ENCODE measurements around the gene CEBPZ.
"Not testable (repeated sequence)": the region's sequence is repeated elsewhere in the genome, so short reads cannot be mapped to it uniquely, and the experiment has no call there.

CEBPZ gene

GRCh38 chr2:37219046-37219445 lies 12.3 kb downstream of the CEBPZ start:
- no peak for DNase-seq

- no peak for DNase-seq
Measured at GRCh38 chr2:37215250-37215649, 16.1 kb downstream of the CEBPZ start.

GRCh38 chr2:37211939-37212338 lies 19.5 kb downstream of the CEBPZ start:
- DNase-seq, result no peak

- DNase-seq, result no peak
Measured at GRCh38 chr2:37211212-37211611, 20.2 kb downstream of the CEBPZ start.

GRCh38 chr2:37206760-37207159 lies 24.6 kb downstream of the CEBPZ start:
- not testable (repeated sequence) for DNase-seq

- DNase-seq, result no peak
Measured at GRCh38 chr2:37205689-37206341, 25.6 kb downstream of the CEBPZ start.

- DNase-seq, result not testable (repeated sequence)
Measured at GRCh38 chr2:37205071-37205661, 26.2 kb downstream of the CEBPZ start.

GRCh38 chr2:37203708-37204107 lies 27.7 kb downstream of the CEBPZ start:
- no peak for DNase-seq

GRCh38 chr2:37201766-37202165 lies 29.6 kb downstream of the CEBPZ start:
- no peak for DNase-seq

GRCh38 chr2:37201208-37201607 lies 30.2 kb downstream of the CEBPZ start:
- no peak for DNase-seq

- no peak for DNase-seq
Measured at GRCh38 chr2:37198681-37199065, 32.7 kb downstream of the CEBPZ start.

- peak; percentile 89 for DNase-seq
Measured at GRCh38 chr2:37196320-37197195, 34.8 kb downstream of the CEBPZ start, which contains the start of gene CEBPZOS. Gene CEBPZOS (plus strand): TSS chr2:37196496. CDS start chr2:37199705, 3,209 bp downstream.

- DNase-seq, result not testable (repeated sequence)
Measured at GRCh38 chr2:37195862-37196319, 35.5 kb downstream of the CEBPZ start.

- no peak for DNase-seq
Measured at GRCh38 chr2:37192551-37192950, 38.8 kb downstream of the CEBPZ start.

GRCh38 chr2:37191747-37192146 lies 39.6 kb downstream of the CEBPZ start:
- DNase-seq, result no peak

GRCh38 chr2:37191253-37191652 lies 40.1 kb downstream of the CEBPZ start:
- DNase-seq, result no peak

GRCh38 chr2:37190290-37190689 lies 41.1 kb downstream of the CEBPZ start:
- no peak for DNase-seq

GRCh38 chr2:37189452-37190153 lies 41.8 kb downstream of the CEBPZ start:
- DNase-seq, result peak; percentile 40

GRCh38 chr2:37188570-37188969 lies 42.8 kb downstream of the CEBPZ start, which contains the start of gene SULT6B1:
Gene SULT6B1 (minus strand): TSS chr2:37188670. CDS start chr2:37188640, 30 bp downstream.
- no peak for DNase-seq

- no peak for DNase-seq
Measured at GRCh38 chr2:37181726-37182684, 49.4 kb downstream of the CEBPZ start.

GRCh38 chr2:37180640-37181039 lies 50.8 kb downstream of the CEBPZ start:
- no peak for DNase-seq

Measured in CD4-positive, alpha-beta T cell treated with Interleukin-15 for 1 hour (primary cell).